Stimulated activated CD4-positive, alpha-beta T cell treated with anti-CD3 and anti-CD28 coated beads, Interleukin-2, amount 100 ng/mL, for 48 hours (primary cell): Measurements from ENCODE around the gene UBE4B.
"Not testable (repeated sequence)": the region's sequence is repeated elsewhere in the genome, so short reads cannot be mapped to it uniquely, and the experiment has no call there.

Experiments
- DNase-seq, 2 donors: peaks; one replicate each; pipeline ENCODE4 v3.0.0-alpha.2; 2020

The UBE4B gene

GRCh38 chr1:10042746-10043145, 10.0 kb downstream of the UBE4B start:
- DNase-seq: no peak

- no peak for DNase-seq
Measured at GRCh38 chr1:10045480-10046355, 13.0 kb downstream of the UBE4B start.

GRCh38 chr1:10046356-10047085, 13.8 kb downstream of the UBE4B start:
- no peak for DNase-seq

GRCh38 chr1:10048601-10049000, 15.8 kb downstream of the UBE4B start:
- DNase-seq: no peak

GRCh38 chr1:10050611-10051010, 17.9 kb downstream of the UBE4B start:
- no peak for DNase-seq

- no peak for DNase-seq
Measured at GRCh38 chr1:10051656-10052055, 18.9 kb downstream of the UBE4B start.

GRCh38 chr1:10052347-10052746, 19.6 kb downstream of the UBE4B start:
- DNase-seq: no peak

GRCh38 chr1:10054465-10054864, 21.7 kb downstream of the UBE4B start:
- DNase-seq: no peak

GRCh38 chr1:10056599-10056987, 23.8 kb downstream of the UBE4B start:
- DNase-seq: no peak

GRCh38 chr1:10057343-10057742, 24.6 kb downstream of the UBE4B start:
- no peak for DNase-seq

- no peak for DNase-seq
Measured at GRCh38 chr1:10057796-10058195, 25.0 kb downstream of the UBE4B start.

GRCh38 chr1:10059342-10059718, 26.6 kb downstream of the UBE4B start:
- no peak for DNase-seq

GRCh38 chr1:10060311-10061100, 27.7 kb downstream of the UBE4B start:
- no peak for DNase-seq

GRCh38 chr1:10061276-10061675, 28.5 kb downstream of the UBE4B start:
- no peak for DNase-seq

- no peak for DNase-seq
Measured at GRCh38 chr1:10063878-10064277, 31.1 kb downstream of the UBE4B start.

- DNase-seq: no peak
Measured at GRCh38 chr1:10064416-10065343, 31.9 kb downstream of the UBE4B start.

GRCh38 chr1:10065344-10065685, 32.6 kb downstream of the UBE4B start:
- no peak for DNase-seq

- DNase-seq: no peak
Measured at GRCh38 chr1:10065760-10066159, 33.0 kb downstream of the UBE4B start.

- DNase-seq: no peak
Measured at GRCh38 chr1:10068605-10069294, 36.0 kb downstream of the UBE4B start.

- DNase-seq: no peak
Measured at GRCh38 chr1:10070206-10070605, 37.4 kb downstream of the UBE4B start.

GRCh38 chr1:10071640-10072039, 38.9 kb downstream of the UBE4B start:
- no peak for DNase-seq

GRCh38 chr1:10073371-10073770, 40.6 kb downstream of the UBE4B start:
- DNase-seq: not testable (repeated sequence)
